ENCODE measurements around the gene GABRR2. TPM values are rescaled to one million over a fixed set of nuclear protein-coding genes. Genes with fewer than 3 reads are reported as not detected.

GABRR2 gene
- total and polyA plus RNA-seq, 2 donors from 2014 or later, result 0.38 TPM; not detected in 1

DNA sequence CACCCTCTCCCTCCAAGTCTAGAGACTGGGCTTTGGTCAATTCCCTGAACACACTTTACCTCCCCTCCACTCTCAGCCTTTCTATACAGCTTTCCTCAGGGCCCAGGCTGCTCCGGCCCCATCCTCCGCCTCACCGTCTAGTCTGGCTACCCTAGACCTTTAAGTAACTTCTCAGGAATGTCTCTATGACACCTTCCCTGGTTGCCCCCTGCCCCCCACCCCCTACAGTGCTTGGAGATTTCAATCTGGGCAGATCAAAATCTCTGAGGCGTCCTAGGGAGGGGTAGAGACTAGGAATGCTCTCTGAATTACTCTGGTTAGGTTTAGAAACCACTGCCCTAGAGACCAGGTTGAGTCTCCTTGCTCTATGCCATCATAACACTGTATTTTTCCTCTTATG is 31.3 kb upstream of the GABRR2 start:
- Histone ChIP-seq H3K4me1 (ENCODE audit: control insufficient read depth in 2 of 3, insufficient read depth in 2 of 3, low read depth in 1 of 3, low read length in 3 of 3) (peaks cover 0 to 18% (median 14%) of the 10 kb centered on the region in 3 donors), H3K4me3 (ENCODE audit: low read length in 3 of 3) (no peak overlapping the region), H3K27me3 (ENCODE audit: control insufficient read depth, insufficient read depth, low read length) (no peaks in the 10 kb centered on the region), H3K36me3 (ENCODE audit: control insufficient read depth in 2 of 3, insufficient read depth in 3 of 3, low read length in 3 of 3) (peaks cover 3 to 6% (median 4%) of the 10 kb centered on the region in 3 donors), H3K9me3 (ENCODE audit: control insufficient read depth in 2 of 3, insufficient read depth in 1 of 3, low read length in 3 of 3) (no peaks in the 10 kb centered on the region), H3K27ac (ENCODE audit: low read depth in 2 of 2, low read length in 2 of 2) (no peak overlapping the region), H3K9ac (ENCODE audit: low read length in 3 of 3) (no peak overlapping the region)
- TF ChIP-seq CTCF (IDR thresholded peaks at IDR 0.05; ENCODE audit: borderline replicate concordance, extremely low read depth, insufficient read depth), result no peak
- FAIRE-seq (no peak), DNase-seq (no peak)
- intact Hi-C loops (cut with DNase I), result no loop called here

DNA sequence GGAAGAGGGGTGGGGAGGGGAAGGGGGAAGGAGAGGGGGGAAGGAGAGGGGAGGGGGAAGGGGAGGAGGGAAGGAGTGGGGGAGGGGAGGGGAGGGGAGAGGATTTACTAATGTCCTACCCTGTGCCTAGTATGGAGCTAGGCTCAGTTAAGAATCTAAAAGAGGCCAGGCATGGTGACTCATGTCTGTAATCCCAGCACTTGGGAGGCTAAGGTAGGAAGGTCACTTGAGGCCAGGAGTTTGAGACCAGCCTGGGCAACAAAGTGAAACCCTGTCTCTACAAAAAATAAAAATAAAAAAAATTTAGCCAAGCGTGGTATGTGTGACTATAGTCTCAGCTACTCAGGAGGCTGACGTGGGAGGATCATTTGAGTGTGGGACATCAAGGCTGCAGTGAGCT is 24.5 kb upstream of the GABRR2 start:
- H3K36me3 ChIP-seq (ENCODE audit: control insufficient read depth in 2 of 3, insufficient read depth in 3 of 3, low read length in 3 of 3), result peaks cover 13 to 29% (median 15%) of the 10 kb centered on the region in 3 donors

GRCh38 chr6:89335164-89335563 is 20.1 kb upstream of the GABRR2 start:
- DNase-seq (no peak), FAIRE-seq (no peak)
- Histone ChIP-seq H3K4me1 (ENCODE audit: control insufficient read depth in 2 of 3, insufficient read depth in 2 of 3, low read depth in 1 of 3, low read length in 3 of 3) (no peaks in the 10 kb centered on the region), H3K9ac (ENCODE audit: low read length in 3 of 3) (no peak overlapping the region), H3K27ac (ENCODE audit: low read depth in 2 of 2, low read length in 2 of 2) (no peak overlapping the region), H3K27me3 (ENCODE audit: control insufficient read depth, insufficient read depth, low read length) (no peaks in the 10 kb centered on the region), H3K36me3 (ENCODE audit: control insufficient read depth in 2 of 3, insufficient read depth in 3 of 3, low read length in 3 of 3) (peaks cover 9 to 32% (median 11%) of the 10 kb centered on the region in 3 donors), H3K9me3 (ENCODE audit: control insufficient read depth in 2 of 3, insufficient read depth in 1 of 3, low read length in 3 of 3) (no peaks in the 10 kb centered on the region), H3K4me3 (ENCODE audit: low read length in 3 of 3) (no peak overlapping the region)
- TF ChIP-seq CTCF (IDR thresholded peaks at IDR 0.05; ENCODE audit: borderline replicate concordance, extremely low read depth, insufficient read depth), result no peak
- intact Hi-C loops (cut with DNase I), result no loop called here

More for the DNA sequence above, 24.5 kb upstream of the GABRR2 start:
- Histone ChIP-seq H3K4me3 (ENCODE audit: low read length in 3 of 3) (no peak overlapping the region), H3K9ac (ENCODE audit: low read length in 3 of 3) (no peak overlapping the region), H3K4me1 (ENCODE audit: control insufficient read depth in 2 of 3, insufficient read depth in 2 of 3, low read depth in 1 of 3, low read length in 3 of 3) (no peaks in the 10 kb centered on the region), H3K27ac (ENCODE audit: low read depth in 2 of 2, low read length in 2 of 2) (no peak overlapping the region), H3K9me3 (ENCODE audit: control insufficient read depth in 2 of 3, insufficient read depth in 1 of 3, low read length in 3 of 3) (no peaks in the 10 kb centered on the region), H3K27me3 (ENCODE audit: control insufficient read depth, insufficient read depth, low read length) (no peaks in the 10 kb centered on the region)
- intact Hi-C loops (cut with DNase I), result no loop called here
- DNase-seq (no peak), FAIRE-seq (no peak)
- no peak for TF ChIP-seq CTCF (IDR thresholded peaks at IDR 0.05; ENCODE audit: borderline replicate concordance, extremely low read depth, insufficient read depth)

DNA sequence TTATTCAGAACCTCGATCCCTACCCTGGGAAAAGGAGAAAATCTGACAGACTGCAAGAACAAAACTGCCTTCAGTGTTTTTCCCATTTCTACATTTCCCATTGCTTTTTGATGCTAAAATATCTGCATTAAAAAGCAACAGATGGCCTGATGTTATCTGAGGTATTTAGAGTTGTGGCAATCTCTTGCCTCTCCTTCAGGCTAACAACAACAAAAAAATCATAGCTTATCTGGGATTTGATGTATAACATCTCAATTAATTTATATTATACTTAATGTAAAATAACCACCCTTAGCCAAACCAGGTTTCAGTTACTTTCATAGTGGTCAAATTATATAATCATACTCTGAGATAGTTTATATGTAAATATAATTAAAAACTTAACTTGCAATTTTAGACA is 15.8 kb upstream of the GABRR2 start:
- no peak overlapping the region for H3K9ac ChIP-seq (ENCODE audit: low read length in 3 of 3)
- no peak for DNase-seq
- H3K27me3 ChIP-seq (ENCODE audit: control insufficient read depth, insufficient read depth, low read length), result no peaks in the 10 kb centered on the region
- TF ChIP-seq CTCF (IDR thresholded peaks at IDR 0.05; ENCODE audit: borderline replicate concordance, extremely low read depth, insufficient read depth), result no peak
- no peak overlapping the region for H3K4me3 ChIP-seq (ENCODE audit: low read length in 3 of 3)
- no peak overlapping the region for H3K27ac ChIP-seq (ENCODE audit: low read depth in 2 of 2, low read length in 2 of 2)
- no peak for FAIRE-seq
- no peaks in the 10 kb centered on the region for H3K9me3 ChIP-seq (ENCODE audit: control insufficient read depth in 2 of 3, insufficient read depth in 1 of 3, low read length in 3 of 3)
- H3K4me1 ChIP-seq (ENCODE audit: control insufficient read depth in 2 of 3, insufficient read depth in 2 of 3, low read depth in 1 of 3, low read length in 3 of 3), result no peaks in the 10 kb centered on the region
- H3K36me3 ChIP-seq (ENCODE audit: control insufficient read depth in 2 of 3, insufficient read depth in 3 of 3, low read length in 3 of 3), result peaks cover 3 to 32% (median 8%) of the 10 kb centered on the region in 3 donors
- intact Hi-C loops (cut with DNase I), result no loop called here
